Measurements from ENCODE around the gene PLCE1. TPM values are rescaled to one million over a fixed set of nuclear protein-coding genes. Genes with fewer than 3 reads are reported as not detected.

Gene PLCE1
- total RNA-seq, 4 donors from 2014 or later: 4.1 to 17.0 (median 6.8) TPM

DNA sequence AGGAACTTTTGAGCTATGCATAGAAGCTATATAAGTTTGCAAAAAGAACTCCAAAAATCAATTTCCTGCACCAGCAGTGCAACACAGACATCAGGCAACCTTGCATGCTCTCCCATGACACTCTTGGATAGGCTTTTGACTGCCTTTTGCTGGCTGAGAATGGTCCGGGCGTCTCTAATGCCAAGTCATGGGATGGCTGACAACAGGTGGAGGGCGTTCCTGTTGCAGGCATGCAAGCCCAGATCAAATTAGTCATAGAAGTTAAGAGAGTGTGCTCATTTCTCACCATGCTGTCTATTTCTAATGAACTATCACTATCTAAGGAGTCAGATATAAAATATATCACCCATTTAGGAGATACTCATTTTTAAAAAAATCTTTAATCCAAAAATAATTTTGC, 8.4 kb downstream of the PLCE1 start:
- TF ChIP-seq, protein P1, sequence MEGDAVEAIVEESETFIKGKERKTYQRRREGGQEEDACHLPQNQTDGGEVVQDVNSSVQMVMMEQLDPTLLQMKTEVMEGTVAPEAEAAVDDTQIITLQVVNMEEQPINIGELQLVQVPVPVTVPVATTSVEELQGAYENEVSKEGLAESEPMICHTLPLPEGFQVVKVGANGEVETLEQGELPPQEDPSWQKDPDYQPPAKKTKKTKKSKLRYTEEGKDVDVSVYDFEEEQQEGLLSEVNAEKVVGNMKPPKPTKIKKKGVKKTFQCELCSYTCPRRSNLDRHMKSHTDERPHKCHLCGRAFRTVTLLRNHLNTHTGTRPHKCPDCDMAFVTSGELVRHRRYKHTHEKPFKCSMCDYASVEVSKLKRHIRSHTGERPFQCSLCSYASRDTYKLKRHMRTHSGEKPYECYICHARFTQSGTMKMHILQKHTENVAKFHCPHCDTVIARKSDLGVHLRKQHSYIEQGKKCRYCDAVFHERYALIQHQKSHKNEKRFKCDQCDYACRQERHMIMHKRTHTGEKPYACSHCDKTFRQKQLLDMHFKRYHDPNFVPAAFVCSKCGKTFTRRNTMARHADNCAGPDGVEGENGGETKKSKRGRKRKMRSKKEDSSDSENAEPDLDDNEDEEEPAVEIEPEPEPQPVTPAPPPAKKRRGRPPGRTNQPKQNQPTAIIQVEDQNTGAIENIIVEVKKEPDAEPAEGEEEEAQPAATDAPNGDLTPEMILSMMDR (IDR thresholded peaks at IDR 0.05; ENCODE audit: low read depth): no peak

DNA sequence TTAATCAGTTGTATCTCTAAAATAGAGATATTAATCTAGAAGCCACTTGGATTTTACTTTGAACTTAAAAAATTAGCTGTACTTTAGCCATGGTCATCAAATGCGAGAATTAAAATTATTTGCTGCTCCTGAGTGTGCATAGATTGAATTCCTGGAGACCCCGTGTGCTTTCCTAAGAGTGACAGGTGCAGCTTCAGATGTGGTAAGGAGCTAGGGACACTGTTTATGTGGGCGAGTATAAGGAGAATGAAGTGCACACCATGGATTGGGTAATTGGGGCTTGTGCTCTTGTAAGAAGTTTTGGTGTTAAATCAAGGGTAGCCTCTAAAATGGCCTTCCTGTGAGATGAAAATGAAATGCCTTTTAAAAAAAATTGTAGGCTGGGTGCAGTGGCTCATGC, 9.8 kb downstream of the PLCE1 start:
- TF ChIP-seq, protein P1 (IDR thresholded peaks at IDR 0.05; ENCODE audit: low read depth): no peak

DNA sequence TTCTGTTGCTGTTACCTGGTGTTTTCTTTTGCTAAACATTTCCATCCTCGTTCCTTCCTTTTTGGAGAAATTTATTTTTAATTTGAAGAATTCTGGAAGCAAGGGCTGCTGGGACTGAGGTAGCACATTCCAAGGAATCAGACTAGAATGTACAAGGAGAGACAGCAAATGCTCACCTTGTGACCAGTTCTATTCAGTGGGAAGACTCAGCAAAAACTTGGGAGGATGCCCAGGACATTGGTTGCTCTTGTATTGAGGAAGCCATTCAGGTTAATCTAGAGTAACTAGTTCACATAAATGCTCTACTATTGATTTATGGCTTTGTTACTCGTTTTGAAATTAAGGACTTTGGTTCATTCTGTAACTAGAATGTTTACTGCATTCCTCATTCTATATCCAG, 11.3 kb downstream of the PLCE1 start:
- TF ChIP-seq, protein P1 (IDR thresholded peaks at IDR 0.05; ENCODE audit: low read depth): no peak

DNA sequence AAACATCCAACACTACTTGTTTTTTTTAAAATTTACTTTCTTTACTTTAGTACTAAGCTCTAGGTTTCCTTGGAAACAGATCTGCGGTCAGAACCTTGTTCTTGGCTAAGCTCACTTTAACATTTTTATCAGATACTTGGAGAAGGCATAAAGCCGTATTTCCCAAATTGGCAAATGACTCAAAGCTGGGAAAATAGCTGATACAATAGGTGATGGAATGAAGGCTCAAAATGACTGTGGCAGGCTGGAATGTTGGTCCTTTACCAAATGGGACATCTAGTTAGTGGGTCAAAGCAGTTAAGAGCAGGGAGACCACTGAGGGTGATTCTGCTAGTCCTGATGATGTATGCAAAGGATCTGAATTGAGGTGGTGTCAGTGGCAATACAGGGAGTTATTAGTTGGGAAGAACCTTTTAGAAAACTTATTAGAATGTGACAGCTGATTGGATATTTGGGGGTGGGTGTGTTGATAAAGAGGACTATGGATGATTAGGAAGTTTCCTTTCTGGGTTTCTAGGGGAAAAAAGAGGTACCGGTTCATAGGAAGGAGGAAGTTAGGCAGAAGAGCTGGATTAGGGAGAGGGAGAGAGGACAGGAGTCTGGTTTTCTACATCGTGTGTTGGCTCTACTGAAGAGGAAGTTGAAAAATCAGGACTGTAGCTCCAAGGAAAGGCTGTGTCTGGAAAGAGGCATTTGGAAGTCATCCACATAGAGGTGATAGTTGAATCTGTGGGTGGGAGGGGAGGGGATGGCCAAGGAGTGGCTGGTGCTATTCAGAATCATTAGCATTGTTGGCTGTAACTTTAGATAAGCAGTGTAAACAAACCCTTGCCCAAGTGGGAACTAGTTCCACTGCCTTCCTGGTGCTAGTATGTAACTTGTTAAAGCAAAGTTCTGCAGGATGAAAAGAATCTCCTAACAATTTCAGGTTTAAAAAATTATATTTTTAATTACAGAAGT, 13.1 kb downstream of the PLCE1 start:
- TF ChIP-seq, protein P1 (IDR thresholded peaks at IDR 0.05; ENCODE audit: low read depth): no peak

DNA sequence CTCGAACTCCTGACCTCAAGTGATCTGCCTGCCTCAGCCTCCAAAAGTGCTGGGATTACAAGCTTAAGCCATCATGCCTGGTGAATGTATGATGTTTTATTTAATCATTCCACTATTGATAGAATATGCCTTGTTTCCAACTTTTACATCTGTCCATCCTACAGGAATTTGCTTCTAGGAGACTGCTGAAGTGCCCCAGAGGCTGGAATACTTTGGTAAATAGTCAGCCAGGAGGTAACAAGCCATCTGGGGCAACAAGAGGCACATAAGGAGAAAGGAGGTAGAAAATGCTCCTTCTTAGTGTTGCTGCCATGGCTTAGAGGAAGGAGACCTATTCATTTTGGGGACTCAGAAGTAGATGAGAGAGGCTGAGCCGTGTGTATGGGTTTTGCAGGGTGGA, 14.8 kb downstream of the PLCE1 start:
- TF ChIP-seq, protein P1 (IDR thresholded peaks at IDR 0.05; ENCODE audit: low read depth): no peak

DNA sequence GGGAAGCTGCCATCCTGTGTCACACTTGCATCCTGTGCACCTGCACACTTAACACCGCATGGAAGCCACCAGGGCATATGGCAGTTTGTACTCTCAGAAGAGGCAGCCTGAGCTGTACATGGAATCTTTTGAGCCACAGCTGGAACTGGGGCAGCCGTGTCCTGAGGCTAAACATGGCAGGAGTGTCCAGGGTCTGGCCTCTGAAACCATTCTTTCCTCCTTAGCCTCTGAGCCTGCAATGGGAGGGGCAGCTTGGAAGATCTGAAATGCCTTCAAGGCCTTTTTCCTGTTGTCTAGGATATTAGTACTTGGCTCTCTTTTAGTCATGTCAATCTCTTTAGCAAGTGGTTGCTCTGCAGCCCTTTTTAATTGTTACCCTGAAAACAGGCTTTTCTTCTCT, 16.4 kb downstream of the PLCE1 start:
- TF ChIP-seq, protein P1 (IDR thresholded peaks at IDR 0.05; ENCODE audit: low read depth): no peak

DNA sequence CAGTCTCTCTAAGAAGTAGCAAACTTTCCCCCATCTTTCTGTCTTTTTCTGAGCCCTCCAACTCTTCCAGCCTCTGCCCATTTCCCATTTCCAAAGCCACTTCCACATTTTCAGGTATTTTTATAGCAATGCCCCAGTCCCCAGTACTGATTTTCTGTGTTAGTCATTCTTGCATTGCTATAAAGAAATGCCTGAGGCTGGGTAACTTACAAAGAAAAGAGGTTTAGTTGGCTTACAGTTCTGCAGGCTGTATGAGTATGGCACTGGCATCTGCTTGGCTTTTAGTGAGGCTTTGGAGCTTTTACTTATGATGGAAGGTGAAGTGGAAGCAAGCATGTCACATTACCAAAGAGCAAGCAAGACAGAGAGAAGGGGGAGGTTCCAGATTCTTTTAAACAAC, 17.2 kb downstream of the PLCE1 start:
- TF ChIP-seq, protein P1 (IDR thresholded peaks at IDR 0.05; ENCODE audit: low read depth): no peak

Data from subcutaneous adipose tissue (tissue), 4 donors.